Measurements from ENCODE around the gene EPHB2.
"Not testable (repeated sequence)": the region's sequence is repeated elsewhere in the genome, so short reads cannot be mapped to it uniquely, and the experiment has no call there.

EPHB2 gene

DNA sequence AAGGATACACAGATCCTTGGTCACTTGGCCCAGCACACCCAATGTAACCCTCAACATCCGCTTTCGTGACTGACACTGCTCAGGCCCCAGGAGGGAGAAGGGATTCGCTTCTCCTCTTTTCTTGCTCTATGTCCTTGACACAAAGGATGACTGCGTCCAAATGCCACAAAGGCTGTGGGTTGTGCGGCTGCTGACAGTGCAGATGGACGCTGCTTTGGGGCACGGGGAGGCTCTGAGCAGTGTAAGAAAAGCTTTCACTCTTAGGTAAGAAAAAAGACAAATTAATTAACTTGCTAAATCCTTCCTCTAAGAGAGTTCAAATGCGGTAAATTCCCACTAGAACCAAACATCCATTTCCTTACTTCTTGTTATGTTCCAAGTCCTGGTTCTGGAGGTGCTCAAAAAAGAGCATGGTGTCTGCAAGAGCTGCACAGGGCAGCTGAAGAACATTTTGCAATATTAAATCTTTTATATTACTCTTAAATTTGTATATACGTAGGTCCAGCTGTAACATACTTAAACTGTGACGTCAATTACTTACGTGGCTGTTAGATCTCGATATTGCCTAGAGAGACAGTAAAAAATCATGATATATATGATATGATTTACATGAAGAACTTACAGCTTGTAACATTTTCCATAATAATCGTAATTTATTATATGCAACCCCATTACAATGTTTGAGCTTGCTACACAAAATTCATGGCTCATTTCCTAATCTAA, 19.4 kb upstream of the EPHB2 start:
- no peak for DNase-seq

DNA sequence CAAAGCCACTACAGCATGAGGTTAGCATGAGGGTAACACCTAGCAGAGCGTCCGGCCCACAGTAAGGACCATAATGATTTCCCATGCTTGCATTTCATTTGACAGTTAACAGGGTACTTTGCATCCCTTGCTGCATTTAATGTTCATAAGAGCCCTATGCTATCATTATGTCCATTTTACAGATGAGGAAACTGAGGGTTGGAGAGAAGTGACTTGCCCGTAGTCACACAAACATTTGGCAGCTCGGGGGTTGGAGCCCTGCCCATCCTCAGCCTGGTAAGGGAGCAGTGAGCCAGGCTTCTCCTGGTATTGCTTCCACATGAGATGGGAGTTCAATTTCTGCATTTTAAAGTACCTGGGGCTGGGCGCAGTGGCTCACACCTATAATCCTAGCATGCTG, 16.5 kb upstream of the EPHB2 start:
- no peak for DNase-seq

DNA sequence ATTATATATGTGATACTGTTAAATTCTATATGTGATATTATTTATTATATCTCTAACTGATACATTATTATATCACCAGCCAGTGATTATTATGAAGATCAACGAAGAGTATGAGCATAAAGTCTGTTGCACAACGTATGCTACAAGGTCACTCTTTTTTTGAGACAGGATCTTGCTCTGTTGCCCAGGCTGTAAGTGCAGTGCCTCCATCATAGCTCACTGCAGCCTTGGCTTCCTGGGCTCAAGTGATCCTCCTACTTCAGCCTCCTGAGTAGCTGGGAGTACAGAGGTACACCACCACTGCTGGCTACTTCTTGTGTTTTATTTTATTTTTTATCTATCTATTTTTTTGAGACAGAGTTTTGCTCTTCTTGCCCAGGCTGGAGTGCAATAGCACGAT, 14.0 kb upstream of the EPHB2 start:
- DNase-seq: no peak

- no peak for DNase-seq
Measured at GRCh38 chr1:22697980-22698379, 12.7 kb upstream of the EPHB2 start.

DNA sequence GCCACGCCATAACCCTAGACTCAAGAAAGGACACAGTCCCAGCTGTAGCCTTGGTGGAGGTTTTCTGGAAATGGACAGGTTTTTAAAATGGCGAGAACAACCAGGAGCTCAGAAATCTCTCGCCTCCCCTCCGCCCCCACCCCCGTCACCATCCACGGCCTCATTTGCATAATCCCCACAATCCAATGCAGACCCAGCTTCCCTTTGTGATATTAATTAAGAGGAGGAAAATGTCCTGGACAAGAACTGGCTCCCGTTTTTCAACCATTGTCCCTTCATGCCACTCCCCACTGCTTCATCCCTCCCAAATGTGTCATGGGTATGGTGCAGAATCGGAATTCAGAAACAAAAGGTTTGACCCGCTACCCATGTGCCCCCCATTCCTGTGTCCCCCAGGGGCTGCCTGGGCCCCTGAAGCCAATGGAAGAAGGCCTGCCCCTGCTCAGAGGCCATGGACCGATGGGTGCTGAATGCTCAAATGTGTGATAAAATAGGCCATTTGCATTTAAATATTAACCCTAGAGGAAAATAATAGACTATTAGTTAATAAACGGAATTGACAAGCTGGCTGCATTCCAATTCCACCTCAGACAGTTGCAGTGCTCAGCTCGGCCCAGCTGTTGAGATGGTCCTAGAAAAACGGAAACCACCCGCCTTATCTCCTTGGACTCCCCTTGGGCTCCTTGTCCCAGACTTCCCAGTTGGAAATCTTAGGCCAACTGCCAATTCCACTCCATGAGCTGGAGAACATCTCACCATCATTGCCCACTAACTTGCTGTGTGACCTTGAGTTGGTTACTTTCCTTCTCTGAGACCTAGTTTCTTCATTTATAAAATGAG, 10.7 kb upstream of the EPHB2 start:
- DNase-seq: no peak

- DNase-seq: no peak
Measured at GRCh38 chr1:22702296-22703085, 8.1 kb upstream of the EPHB2 start.

- peak; percentile 70 for DNase-seq
Measured at GRCh38 chr1:22704440-22705067, 6.1 kb upstream of the EPHB2 start.

GRCh38 chr1:22705586-22705985, 5.1 kb upstream of the EPHB2 start:
- no peak for DNase-seq

DNA sequence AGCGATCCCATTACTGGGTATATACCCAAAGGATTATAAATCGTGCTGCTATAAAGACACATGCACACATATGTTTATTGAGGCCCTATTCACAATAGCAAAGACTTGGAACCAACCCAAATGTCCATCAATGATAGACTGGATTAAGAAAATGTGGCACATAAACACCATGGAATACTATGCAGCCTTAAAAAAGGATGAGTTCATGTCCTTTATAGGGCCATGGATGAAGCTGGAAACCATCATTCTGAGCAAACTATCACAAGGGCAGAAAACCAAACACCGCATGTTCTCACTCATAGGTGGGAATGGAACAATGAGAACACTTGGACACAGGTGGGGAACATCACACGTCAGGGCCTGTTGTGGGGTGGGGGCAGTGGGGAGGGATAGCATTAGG, 4.5 kb upstream of the EPHB2 start:
- not testable (repeated sequence) for DNase-seq

DNA sequence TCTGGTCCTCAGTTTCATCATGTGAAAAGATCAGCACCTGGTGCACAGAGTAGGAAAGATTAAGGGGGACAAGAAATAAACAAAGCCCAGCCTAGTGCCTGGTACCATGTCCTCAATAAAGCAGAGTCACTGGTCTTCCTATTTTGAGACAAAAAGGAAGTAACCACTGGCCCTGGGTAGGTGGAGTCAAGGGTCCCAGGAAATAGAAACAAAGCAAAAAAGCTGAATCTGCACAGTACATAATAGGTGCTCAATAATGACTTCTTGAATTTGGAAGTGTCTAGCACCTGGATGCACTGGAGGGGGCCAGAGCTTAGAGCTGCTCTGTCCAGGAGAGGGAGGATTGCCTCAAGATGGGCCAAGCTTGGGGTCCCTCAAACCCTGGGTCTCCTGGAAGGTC, 1.9 kb upstream of the EPHB2 start:
- DNase-seq: no peak

- DNase-seq: no peak
Measured at GRCh38 chr1:22709227-22709626, 1.4 kb upstream of the EPHB2 start.

GRCh38 chr1:22709891-22710700, 543 bp upstream of the EPHB2 start:
- DNase-seq: no peak

- DNase-seq: no peak
Measured at GRCh38 chr1:22711071-22711470, 432 bp downstream of the EPHB2 start.

DNA sequence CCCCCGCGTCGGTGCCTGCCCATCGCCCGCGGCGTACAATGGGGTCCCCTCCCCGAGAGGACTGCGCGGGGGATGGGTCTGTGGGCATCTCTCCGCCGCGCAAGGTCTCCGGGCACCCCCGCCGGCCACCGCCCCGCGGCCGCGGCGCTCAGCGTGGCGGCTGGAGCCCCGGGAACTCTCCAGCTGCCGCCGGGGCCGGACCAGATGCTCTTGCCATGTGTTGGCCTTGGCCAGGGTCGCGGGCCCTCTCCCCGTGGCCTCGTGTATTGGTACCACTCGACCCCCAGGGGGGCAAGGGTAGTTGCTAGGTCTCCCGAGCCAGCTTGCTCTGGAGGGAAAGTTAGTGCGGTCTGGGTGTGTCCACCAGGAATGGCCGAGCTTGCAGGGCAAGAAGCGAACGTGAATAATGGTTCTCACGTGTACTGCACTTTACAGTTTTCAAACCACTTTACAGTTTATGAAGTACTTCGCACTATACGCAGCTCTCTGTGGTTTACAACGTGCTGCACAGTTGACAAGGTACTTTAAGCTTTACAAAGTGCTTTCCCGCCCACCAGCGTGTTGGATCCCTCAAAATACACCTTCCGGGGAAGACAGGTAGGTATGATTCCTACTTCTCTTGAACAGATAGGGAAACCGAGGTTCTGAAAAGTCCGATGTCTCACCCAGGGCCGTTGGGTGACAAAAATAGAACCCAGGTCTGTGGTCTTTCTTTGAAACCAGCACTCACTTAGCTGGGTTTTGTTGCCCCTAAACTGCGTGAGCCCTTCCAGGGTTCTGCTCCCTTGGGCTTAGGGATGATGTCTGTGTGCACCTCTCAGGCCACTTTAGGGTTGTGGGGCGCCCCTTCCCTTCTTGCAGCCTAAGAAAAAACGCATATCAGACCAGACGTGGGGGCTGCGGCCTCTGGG, 1.2 kb downstream of the EPHB2 start:
- no peak for DNase-seq

DNA sequence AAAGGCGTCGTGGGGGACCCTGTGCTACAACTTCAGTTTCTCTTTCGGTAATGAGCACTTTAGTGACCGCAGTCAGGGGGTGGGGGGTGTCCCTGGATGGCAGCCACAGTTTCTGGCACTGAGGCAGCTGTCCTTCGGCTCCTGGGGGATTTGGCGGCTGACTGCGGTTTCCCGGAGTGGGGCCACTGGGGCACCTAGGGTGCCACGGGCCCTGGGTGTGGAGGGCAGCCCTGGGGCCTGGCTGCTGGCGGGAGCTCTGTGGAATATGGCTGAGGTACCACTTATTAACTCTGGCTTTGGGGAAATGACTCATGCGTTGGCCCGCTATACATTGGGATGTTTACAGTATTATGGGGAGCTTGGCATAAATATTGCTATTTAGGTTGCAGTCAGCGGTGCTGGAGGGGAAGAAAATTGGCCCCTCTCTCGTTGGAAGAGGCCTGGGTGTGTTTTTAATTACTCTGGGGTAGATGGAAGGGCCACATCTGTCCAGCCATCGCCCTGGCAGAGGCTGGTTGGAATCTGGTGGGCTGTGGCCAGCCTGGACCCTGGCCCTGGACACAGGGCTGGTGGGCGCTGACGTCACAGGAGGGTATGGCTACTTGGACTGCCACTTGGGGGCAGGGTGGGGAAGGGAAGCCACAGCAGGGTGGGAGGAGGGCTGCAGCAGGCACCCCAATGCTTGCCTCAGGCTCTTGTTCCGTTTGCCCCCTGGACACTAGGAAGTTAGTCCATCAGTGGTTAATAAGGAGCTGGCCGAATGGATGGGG, 2.0 kb downstream of the EPHB2 start:
- no peak for DNase-seq

- no peak for DNase-seq
Measured at GRCh38 chr1:22714455-22714854, 3.8 kb downstream of the EPHB2 start.

DNA sequence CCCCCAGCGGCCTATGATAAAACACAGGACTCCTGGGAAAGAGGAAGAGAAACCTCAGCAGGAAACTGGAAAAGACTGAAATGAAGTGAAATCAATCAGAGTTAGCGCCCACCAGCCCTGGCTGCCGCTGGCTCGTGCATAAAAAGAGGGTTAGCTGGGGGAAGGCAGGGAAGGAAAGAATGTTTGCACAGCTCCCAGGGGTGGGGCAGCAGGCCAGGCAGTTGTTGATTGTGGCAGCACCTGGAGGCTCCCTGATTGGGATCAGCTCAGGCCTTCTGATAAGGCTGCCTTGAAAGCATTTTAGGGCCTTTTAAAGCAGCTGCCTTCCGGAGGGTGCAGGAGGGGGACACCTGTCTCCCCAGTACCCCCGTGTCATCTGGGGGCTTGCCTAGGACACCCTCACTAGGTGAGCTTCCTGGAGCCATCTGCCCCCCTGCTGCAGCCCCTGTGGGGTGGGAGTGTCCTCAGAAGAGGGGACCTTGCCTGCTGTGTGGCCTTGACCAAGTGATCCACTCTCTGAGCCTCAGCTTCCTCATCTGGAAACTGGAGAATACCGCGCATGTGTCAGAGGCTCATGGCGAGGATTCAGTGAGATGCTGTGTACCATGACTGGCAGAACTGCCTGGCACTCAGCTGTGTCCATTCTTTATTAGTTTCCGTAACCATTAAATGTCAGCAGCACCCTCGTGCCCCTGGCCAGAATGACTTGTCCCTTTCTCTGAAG, 6.6 kb downstream of the EPHB2 start:
- DNase-seq: no peak

DNA sequence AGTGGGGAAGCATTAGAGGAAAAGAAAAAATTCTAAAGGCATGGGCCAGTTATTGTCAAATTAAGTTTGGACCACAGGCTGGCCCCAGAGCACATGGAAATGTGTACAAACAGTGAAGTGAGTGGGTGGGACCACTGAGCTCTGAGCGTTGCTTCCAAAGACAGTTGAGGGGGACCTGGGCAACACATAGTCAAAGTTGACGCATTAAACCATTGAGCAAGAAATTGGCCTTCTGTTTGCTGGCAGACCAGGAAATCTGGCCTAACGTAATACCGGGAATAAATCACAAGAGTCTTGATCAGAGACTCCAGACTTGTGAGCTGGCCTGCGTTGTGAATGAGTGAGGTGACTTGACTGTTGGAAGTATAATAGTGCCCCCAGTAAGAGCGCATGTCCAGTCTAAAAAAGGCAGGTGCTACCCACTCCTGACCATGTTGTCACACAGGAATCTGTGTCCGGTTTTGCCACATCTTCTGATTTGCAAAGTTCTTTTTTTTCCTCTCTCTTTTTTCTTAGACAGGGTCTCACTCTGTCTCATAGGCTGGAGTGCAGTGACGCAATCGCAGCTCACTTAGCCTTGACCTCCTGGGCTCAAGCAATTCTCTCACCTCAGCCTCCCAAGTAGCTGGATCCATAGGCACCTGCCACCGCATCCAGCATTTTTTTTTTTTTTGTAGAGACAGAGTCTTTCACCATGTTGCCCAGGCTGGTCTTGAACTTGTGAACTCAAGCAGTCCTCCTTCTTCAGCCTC, 10.7 kb downstream of the EPHB2 start:
- no peak for DNase-seq
